Measurements from ENCODE around the gene RAB15.

- no peak for TF ChIP-seq POU5F1 (IDR thresholded peaks at IDR 0.05; ENCODE audit: low read depth, low read length)
- no peak for TF ChIP-seq CTCF (IDR thresholded peaks at IDR 0.05; ENCODE audit: control extremely low read depth in 1 of 3, insufficient read depth in 1 of 3, low read depth in 1 of 3, low read length in 3 of 3)
- TF ChIP-seq POLR2A (IDR thresholded peaks at IDR 0.05; ENCODE audit: control extremely low read depth in 1 of 2, low read depth in 2 of 2, low read length in 2 of 2) = no peak
Observed at GRCh38 chr14:64953661-64954060, 18.5 kb downstream of the RAB15 start.

Data from H1 (cell line).